GM19468 (cell line): ENCODE measurements around the gene CA6.
"Not testable (repeated sequence)": the region's sequence is repeated elsewhere in the genome, so short reads cannot be mapped to it uniquely, and the experiment has no call there.

Experiments
- ATAC-seq: cut with Tn5 transposase; IDR thresholded peaks from one replicate; pipeline ENCODE4 v1.9.1; 2021; ENCODE audit warnings: mild to moderate bottlenecking, moderate library complexity, moderate number of reproducible peaks; ENCODE audit not compliant: unreplicated experiment; ENCODE audit errors: extremely low read depth

The CA6 gene

GRCh38 chr1:8945568-8945967 is at the start of gene CA6:
TSS of gene CA6 (plus strand) at chr1:8945868. CDS start at chr1:8945887, 19 bp downstream.
- no peak for ATAC-seq

- ATAC-seq = not testable (repeated sequence)
These were observed 48.9 kb upstream of the CA6 start for GRCh38 chr1:8896775-8897174.

- ATAC-seq = not testable (repeated sequence)
These were observed 48.2 kb upstream of the CA6 start for GRCh38 chr1:8897505-8897904.

- not testable (repeated sequence) for ATAC-seq
These were observed 47.2 kb upstream of the CA6 start for GRCh38 chr1:8898418-8898817.

- ATAC-seq = no peak
These were observed 46.6 kb upstream of the CA6 start for GRCh38 chr1:8899046-8899445.

GRCh38 chr1:8900684-8901083 is 45.0 kb upstream of the CA6 start:
- not testable (repeated sequence) for ATAC-seq

GRCh38 chr1:8902765-8903164 is 42.9 kb upstream of the CA6 start:
- no peak for ATAC-seq

- no peak for ATAC-seq
These were observed 42.3 kb upstream of the CA6 start for GRCh38 chr1:8903410-8903809.

- ATAC-seq = no peak
These were observed 41.6 kb upstream of the CA6 start for GRCh38 chr1:8903908-8904650.

- ATAC-seq = no peak
These were observed 40.0 kb upstream of the CA6 start for GRCh38 chr1:8905582-8906191.

- ATAC-seq = no peak
These were observed 37.1 kb upstream of the CA6 start for GRCh38 chr1:8908388-8909151.

- ATAC-seq = no peak
These were observed 35.3 kb upstream of the CA6 start for GRCh38 chr1:8910331-8910730.

- ATAC-seq = no peak
These were observed 34.8 kb upstream of the CA6 start for GRCh38 chr1:8910914-8911313.

GRCh38 chr1:8911416-8912309 is 34.0 kb upstream of the CA6 start:
- no peak for ATAC-seq

- no peak for ATAC-seq
These were observed 32.2 kb upstream of the CA6 start for GRCh38 chr1:8913457-8913856.

- no peak for ATAC-seq
These were observed 31.2 kb upstream of the CA6 start for GRCh38 chr1:8914466-8914865.

- no peak for ATAC-seq
These were observed 30.2 kb upstream of the CA6 start for GRCh38 chr1:8915446-8915845.

- ATAC-seq = not testable (repeated sequence)
These were observed 28.1 kb upstream of the CA6 start for GRCh38 chr1:8917536-8917935.

- no peak for ATAC-seq
These were observed 22.7 kb upstream of the CA6 start for GRCh38 chr1:8922962-8923361.

- ATAC-seq = no peak
These were observed 20.3 kb upstream of the CA6 start for GRCh38 chr1:8925406-8925805.
